GM18511 (cell line): Measurements from ENCODE around the gene MYH6.
"Not testable (repeated sequence)": the region's sequence is repeated elsewhere in the genome, so short reads cannot be mapped to it uniquely, and the experiment has no call there.

ENCODE experiments used
- ATAC-seq: cut with Tn5 transposase; IDR thresholded peaks from one replicate; pipeline ENCODE4 v1.9.1; 2021; ENCODE audit warnings: mild to moderate bottlenecking, moderate library complexity; ENCODE audit not compliant: unreplicated experiment

MYH6 gene

DNA sequence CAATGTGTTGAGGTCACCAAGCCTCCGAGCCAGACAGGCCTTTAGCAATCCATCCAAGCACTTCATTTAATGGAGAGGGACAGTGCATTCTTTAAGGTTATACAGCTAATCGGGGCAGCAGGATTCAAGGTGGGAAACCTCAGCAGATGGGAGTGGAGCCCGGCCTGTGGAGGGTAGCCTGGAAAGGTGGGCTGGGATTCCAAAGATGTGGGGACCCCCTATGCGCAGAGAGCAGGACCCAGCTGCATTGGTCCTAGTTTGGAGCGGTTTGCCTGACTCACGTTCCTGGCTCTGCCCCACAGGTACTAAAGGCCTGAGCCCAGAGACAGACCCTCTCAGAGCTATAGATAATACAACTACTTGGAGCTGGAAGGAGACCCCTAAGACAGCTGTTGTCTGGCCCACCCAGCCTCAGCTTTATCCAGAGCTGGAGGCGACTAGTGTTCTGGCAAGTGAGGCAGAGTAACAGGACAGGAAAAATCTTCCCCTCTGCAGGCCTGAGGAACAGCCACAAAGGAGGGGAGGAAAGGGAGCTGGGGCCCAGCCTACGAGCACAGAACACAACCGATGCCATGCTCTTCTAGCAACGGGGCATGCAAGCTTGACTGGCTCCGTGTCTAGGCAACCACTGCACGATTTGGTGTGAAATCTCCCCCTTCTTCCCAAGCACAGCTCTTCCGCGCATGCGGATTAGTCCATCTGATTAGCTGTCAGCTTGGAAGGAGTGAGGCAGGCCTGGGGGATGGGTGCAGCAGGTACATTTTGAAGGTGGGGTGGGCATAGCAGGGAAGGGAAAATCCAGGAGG, 28.5 kb upstream of the MYH6 start:
- ATAC-seq: no peak

DNA sequence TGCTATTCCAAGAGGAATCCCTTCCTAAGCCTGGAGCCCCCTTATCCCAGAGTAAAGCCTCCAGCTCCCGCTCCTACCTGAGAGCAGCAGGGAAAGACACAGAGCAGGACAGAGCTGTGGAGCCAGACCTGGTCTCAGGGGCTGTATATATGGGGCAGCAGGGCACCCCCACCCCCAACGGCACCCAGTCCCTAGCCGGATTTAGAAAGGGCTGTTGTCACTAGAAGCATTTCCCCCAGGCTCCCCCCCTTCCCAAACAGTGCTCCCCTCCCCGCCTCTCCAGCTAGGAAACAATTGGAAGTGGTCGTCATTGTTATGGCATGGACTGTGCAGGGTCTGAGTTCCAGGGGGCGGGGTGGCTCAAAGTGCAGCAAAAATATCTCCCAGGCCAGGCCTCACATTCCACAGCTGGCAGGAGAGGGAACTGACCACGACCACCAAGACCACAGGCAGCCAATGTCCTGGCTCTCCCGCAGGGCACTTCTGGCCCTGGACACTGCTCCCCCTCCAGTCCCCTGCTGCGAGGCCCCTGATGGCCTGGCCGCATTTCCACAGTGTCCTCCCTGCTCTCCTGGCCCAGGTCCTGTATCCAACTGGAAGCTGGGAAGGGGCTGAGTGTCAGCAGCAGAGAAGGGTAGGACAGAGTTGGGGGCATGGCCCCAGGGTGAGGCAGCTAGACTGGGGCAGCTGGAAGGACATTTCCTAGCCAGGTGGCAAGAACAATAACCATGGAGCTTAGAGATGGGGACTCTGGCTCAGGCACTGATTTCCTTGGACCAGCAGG, 27.7 kb upstream of the MYH6 start, which contains the start of gene MYH7:
MYH7 (minus strand) TSS at position 118 of the 784 bp plus-strand sequence. CDS start 1,928 bp downstream, outside the sequence.
- ATAC-seq: no peak

DNA sequence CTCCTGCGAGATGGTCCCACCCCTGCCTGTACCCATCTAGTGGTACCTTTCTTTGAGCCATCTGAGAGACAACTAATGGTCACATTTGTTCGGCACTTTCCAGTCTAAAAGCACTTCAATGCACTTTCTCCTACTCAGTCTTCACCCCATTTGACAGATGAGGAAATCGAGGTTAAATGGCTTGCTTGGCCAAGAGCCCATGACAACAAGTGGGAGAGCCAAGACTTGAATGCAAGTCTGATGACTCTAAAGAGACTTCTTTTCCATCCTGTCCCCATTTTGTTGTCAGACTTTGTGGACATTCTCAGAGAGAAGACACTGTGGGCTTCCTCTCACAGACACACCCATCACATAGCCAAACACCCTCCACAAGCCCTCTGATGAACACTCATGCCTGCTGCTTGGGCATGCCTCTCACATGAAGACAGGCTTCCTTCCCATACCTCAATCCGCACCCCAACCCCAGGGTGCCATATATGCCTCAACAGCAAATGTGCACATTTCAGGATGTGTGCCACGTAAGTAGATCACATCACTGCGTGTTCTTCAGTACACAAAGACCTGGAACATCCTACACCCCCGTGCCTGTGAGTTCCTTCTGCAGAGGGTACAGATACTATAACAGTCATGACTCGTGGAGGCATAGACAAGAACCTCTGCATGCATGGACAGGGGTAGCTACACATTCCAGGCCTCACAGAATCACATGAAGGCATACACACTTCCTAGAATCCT, 26.6 kb upstream of the MYH6 start:
- ATAC-seq: no peak

DNA sequence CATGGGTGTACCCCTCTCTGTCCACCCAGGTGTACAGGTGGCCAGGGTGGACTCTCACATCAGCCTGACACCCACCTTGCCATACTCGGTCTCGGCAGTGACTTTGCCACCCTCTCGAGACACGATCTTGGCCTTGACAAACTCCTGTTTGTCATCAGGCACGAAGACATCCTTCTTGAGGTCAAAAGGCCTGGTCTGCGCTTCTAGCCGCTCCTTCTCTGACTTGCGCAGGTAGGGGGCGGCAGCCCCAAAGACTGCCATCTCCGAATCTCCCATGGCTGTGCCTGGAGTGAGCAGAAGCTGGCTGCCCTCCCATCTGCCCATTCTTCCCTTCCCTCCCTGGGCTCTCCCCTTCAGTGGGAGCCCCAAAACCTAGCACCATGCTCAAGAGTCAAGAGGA, 25.4 kb upstream of the MYH6 start:
- no peak for ATAC-seq

DNA sequence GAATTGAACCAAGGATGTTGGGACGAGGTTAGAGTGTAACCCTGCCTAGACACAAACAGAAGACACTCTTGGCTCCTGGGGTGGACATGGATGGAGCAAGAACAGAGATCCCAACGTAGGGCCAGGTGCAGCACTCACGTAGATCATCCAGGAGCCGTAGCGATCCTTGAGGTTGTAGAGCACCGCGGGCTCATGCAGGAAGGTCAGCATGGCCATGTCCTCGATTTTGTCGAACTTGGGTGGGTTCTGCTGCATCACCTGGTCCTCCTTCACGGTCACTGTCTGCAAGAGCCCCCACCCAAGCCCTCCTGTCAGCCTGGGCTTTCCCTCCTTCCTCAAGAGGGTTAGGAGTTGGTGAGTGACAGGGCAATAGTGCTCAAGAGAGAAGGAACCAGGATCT, 24.9 kb upstream of the MYH6 start:
- no peak for ATAC-seq

DNA sequence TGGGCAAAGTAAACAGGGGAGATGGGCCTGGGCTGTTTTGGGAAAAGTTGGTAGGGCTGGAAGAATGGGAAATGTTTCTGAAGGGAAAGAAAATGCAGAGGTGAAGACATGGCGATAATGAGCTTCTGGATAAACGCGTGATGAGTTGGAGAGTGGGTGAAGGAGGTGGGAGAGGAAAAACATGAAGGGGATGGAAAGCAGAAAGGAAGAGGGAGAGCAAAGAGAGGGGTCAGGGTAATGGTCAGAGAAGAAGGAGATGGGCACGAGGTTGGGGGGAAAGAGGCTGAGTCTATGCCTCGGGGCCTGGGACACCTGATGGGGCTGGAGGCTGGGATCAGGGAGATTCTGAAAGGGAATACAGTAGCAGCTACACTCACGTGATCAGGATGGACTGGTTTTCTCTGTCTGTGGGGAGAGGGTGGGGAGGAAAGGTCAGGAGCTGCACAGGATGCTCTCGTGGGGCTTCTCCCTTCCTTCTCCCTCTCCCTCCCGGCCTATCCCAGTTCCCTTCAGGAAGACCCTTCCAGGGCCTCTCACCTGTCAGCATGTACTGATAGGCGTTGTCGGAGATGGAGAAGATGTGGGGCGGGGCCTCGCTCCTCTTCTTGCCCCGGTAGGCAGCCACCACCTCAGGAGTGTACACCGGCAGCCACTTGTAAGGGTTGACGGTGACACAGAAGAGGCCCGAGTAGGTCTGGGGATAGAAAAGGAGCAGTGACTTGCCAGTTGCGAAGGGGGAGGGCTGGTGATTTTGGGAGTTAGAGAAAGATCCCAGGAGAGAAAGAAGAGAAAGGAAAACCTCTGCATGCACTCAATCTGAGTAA, 24.2 kb upstream of the MYH6 start:
- ATAC-seq: no peak

DNA sequence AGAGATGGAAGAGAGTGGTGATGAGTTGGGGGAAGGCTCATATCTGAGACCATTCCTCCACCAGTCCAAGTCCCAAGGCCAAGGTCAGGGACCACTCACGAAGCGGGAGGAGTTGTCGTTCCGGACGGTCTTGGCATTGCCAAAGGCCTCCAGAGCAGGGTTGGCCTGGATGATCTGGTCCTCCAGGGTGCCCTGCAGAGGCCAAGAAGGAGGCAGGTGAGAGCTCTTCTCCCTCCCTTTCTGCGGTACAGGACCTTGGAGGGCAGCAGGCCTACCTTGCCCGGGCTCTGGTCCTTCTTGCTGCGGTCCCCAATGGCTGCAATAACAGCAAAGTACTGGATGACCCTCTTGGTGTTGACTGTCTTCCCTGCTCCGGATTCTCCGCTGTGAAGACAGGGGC, 23.4 kb upstream of the MYH6 start:
- no peak for ATAC-seq

DNA sequence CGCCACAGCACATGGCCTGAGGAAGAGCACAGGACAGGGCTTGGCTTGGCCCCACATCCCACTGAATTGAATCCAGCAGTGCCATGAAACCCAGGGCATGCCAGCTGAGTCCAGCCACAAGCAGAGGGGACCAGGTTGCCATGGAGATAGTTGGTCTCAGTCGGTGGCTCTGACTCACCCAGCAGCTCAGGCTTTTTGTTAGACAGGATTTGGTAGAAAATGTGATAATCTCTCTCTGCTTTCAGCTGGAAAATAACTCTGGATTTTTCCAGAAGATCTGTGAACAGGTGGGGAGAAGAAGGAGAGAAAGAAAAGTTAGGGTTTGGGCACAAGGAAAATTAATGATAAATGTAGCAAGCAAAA, 22.6 kb upstream of the MYH6 start:
- ATAC-seq: no peak

DNA sequence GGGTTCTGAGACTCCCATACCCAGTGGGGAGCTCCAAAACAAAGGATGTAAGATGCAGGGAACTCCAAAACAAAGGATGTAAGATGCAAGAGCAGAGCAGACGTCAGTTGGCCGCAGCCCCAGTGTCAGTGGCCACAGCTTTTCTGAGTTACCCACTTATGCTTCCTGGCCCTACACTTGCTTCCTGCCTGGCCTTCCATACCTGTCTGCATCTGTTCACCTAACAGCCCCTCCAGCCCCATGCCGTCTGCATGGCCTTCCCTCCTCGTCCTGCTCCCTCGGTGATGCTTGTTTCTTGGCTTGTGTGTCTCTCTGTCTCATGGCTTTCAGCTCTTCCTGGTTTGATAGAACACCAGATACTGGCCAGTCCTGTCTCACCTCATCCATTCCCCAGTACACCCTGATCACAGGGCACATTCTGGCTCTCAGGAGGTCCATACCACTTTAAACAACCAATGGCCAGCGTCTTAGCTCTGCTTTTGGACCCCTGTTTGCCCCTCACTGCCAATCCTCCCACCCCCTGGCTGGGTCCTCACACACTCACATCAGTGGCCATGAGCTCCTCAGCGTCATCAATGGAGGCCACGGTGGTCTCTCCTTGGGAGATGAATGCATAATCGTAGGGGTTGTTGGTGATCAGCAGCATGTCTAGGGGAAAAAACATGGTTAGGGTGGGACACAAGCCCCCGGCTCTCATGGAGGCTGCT, 22.1 kb upstream of the MYH6 start:
- ATAC-seq: no peak

DNA sequence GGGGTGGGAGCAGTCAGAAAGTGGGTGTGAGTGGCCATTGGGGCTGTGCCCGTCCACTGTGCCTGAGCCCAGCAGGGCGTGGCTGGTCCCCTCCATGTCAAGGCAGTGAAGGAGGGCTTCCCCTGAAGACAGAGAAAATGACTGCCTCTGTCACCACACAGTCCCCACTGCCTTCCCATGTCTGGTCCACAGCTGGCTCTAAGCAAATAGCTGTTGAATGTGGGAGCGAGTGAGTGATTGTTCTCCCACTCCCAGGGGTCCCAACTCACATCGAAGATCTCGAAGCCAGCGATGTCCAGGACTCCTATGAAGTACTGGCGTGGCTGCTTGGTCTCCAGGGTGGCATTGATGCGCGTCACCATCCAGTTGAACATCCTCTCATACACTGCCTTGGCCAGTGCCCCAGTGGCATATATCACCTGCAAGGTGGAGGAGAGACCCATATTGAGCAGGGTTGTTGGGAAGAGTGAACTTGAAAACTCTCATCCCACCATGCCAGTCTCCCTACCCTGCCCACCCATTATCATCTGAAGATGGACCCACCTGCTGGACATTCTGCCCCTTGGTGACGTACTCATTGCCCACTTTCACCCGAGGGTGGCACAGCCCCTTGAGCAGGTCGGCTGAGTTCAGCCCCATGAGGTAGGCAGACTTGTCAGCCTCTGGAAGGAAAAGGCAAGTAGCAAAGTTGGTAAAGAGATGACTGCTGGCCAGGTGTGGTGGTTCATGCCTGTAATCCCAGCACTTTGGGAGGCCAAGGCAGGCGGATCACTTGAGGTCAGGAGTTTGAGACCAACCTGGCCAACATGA, 20.8 kb upstream of the MYH6 start:
- ATAC-seq: no peak

DNA sequence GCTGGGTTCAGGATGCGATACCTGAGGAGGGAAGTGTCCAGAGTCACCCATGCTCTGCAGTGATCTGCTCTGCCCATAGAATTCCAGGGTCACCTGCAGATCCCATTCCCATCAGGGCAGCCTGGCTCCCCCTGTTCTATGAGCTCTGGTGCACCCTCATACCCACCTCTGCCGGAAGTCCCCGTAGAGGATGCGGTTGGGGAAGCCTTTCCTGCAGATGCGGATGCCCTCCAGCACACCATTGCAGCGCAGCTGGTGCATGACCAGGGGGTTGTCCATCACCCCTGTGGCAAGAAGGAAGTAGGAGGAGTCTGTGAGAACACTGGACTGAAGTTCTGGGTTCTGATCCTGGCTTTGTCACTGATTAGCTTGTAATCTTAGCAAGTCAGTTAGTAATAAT, 17.7 kb upstream of the MYH6 start:
- ATAC-seq: not testable (repeated sequence)

DNA sequence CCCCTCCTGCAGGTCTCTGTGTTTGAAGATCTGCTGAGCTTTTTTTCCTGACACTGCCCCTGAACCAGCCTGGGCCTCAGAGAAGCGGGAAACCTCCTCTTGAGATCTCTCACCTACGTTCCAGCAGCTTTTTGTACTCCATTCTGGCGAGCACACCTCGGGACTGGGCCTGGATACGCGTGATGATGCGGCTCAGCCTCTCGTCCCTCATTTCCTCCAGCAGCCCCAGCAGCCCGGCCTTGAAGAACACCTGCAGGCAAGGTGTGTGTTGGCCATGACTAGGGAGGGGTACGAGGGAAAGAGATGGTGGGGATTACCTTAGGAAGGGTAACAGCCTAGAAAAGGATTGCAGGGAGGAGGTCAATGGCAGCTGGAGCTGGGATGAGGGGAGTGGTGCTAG, 17.1 kb upstream of the MYH6 start:
- ATAC-seq: no peak

DNA sequence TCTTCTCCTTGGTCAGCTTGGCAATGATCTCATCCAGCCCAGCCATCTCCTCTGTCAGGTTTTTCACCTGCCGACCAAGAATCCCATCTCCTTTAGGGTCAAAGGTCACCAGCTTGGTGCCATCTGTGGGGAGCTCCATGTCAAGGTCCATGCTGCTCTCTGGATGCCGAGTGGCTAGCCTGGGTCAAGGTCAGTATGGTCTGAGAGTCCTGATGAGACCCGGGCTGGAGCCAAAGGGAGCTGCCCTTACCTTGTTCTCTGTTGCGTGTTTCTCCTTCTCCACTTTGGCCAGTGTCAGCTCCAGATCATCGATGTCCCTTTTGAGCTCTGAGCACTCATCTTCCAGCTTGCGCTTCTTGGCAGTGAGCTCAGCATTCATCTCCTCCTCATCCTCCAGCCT, 15.6 kb upstream of the MYH6 start:
- ATAC-seq: no peak

DNA sequence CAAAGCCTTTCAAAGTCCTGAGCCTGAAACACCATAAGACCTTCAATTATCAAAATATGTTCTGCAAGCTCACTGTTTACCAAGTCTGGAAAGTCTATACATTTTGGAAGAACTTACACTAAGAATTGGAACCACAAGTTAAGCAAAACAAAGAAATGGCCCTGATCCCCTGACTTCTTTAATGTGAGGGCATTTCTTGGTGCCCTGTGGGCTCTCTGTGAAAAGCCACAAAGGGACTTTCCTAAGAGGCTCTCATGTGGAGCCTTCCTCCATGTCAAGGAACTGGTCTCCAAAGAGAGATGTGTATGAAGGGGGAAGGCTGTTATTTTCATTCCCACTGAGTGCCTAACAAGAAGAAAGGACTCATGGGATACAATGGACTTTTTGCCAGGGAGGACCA, 13.5 kb upstream of the MYH6 start:
- ATAC-seq: no peak

DNA sequence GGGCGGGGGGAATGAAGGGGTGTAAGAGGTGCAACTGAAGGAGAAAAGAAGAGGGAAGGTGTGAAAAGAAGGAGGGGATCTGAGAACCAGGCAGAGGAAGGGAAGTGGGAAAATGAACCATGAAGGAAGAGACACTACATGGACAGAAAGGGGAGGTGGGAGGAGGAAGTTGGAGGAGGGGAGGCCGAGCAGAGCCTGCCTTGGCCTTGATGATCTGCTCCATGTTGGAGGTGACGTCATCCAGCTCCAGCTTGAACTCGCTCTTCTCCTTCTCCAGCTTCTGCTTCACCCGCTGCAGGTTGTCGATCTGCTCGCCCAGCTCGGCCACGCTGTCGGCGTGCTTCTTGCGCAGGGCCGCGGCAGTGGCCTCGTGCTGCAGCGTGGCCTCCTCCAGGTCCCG, 11.6 kb upstream of the MYH6 start:
- ATAC-seq: not testable (repeated sequence)

DNA sequence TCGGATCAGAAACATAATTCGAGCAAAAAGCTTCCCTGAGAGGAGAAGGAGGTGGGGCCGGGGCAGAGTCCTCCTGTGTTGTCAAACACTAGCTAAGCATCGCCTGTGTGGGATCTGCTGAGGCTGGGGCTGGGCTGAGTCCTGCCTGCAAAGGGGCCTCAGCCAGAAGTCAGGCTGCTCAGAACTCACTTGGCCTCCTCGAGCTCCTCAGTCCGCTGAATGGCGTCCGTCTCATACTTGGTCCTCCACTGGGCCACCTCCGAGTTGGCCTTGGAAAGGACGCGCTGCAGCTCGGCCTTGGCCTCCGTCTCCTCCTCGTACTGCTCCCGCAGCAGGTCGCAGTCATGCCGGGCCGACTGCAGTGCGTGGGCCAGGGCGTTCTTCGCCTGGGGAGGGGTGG, 9.9 kb upstream of the MYH6 start:
- ATAC-seq: no peak

DNA sequence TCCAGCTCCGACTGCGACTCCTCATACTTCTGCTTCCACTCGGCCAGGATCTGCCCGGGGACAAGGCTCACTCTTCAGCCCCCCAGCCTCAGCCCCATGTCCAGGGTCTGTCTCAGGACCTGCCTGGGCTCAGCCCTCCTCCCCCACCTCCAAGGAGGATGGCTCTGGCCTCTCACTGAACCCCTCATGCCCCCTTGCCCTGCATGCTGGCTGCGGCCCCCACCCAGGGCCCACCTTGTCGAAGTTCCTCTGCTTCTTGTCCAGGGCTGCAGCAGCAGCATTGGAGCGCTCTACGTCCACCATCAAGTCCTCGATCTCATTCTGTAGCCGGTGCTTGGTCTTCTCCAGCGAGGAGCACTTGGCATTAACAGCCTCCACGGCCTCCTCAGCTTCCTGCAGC, 9.2 kb upstream of the MYH6 start:
- not testable (repeated sequence) for ATAC-seq

DNA sequence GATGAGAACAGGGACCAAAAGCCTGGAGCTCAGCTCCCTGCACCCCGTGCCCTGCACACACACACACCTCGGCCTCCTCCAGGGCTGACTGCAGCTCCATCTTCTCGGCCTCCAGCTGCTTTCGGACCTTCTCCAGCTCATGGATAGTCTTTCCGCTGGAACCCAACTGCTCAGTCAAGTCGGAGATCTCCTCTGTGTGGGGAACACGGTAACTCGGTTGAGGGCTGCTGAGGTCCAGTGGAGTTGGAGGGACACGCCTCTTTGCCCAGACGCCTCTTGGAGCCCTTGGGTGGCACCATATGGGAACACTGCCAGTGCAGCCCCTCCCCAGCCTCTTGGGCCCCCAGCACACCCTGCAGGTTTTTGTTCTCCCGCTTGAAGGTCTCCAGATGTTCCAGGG, 8.7 kb upstream of the MYH6 start:
- no peak for ATAC-seq
